Keratinocyte (primary cell): ENCODE results near the gene MTUS2.

Experiments
- CTCF ChIP-seq, 3 experiments: IDR thresholded peaks in 1 of 3; conservative IDR thresholded peaks in 1 of 3; optimal IDR thresholded peaks in 1 of 3; 2 replicates in 2 of 3; 3 replicates in 1 of 3; pipeline versions ENCODE3 to v1.5.1; 2011; ENCODE audit warnings: low read length in 3 of 3, mild to moderate bottlenecking in 3 of 3, moderate library complexity in 2 of 3, control low read depth in 1 of 3, inconsistent platforms in 1 of 3; ENCODE audit not compliant: insufficient read depth in 2 of 3; ENCODE audit errors: extremely low read depth in 1 of 3
- EZH2 ChIP-seq: IDR thresholded peaks from one replicate; pipeline ENCODE4 v1.6.1; 2012; ENCODE audit warnings: inconsistent platforms, mild to moderate bottlenecking, low read length, moderate library complexity

GRCh38 chr13:28830580-28830979 lies 10.4 kb downstream of the MTUS2 start:
- no peak for TF ChIP-seq CTCF (optimal IDR thresholded peaks at IDR 0.05 in 1 of 3, IDR thresholded peaks at IDR 0.05 in 1 of 3, conservative IDR thresholded peaks at IDR 0.05 in 1 of 3; ENCODE audit: extremely low read depth in 1 of 3, insufficient read depth in 2 of 3, low read length in 3 of 3)
- no peak for TF ChIP-seq EZH2
